GM10847 (cell line): ENCODE data around the gene ACTC1.

Experiments used
- POLR2A ChIP-seq: IDR thresholded peaks from 2 replicates; pipeline ENCODE4 v1.6.1; 2011; ENCODE audit not compliant: insufficient read length; ENCODE audit errors: extremely low read depth

The ACTC1 gene

DNA sequence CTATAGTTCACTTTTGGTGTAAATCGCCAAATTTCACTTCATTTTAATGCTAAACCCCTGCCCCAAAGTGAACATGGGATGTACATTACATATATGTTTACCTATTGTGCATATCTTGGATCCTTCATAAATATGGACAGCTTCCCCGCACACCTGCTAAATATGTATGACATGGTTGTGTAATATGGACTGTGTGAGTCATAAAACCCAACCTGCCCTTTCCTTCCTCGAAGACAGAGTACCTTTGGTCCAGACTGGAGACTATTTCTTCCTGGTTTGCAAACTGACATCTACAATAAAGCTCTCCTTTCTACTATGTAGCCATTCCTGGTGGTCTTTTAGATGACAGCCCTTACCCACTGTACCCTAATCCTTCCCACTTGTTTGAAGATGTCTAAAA is 12.4 kb downstream of the ACTC1 start:
- TF ChIP-seq POLR2A = no peak

DNA sequence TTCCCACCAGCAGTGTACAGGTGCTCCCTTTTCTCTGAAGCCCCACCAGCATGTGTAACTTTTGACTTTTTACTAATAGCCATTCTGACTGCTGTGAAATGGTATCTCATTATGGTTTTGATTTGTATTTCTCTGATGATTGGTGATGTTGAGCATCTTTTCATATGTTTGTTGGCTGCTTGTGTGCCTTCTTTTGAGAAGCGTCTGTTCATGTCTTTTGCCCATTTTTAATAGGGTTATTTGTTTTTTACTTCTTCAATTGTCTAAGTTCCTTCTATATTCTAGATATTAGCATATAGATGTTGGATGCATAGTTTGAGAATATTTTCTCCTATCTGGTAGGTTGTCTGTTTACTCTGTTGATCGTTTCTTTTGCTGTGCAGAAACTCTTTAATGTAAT is 14.6 kb downstream of the ACTC1 start:
- TF ChIP-seq POLR2A = no peak

DNA sequence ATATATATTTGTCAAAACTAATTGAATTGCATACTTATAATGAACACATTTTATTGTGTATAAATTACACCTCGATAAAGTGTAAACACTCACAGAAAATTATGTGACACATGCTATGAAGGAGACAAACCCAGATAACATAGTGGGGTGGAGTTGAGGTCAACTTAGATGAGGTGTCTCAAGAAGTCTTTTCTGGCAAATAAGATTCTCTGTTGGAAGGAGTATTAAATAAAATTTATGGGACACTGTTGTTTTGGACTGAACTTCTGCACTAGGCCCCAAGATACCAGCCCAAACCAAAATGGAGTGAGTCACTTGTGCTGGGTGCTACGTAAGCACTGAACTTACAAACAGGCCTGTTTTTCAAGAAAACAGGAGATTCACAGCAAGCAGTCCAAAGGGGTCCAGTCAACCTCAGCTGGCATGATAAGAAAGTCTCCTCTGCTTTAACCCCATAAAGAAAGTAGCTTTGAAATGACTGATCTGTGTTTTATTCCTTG is 18.7 kb downstream of the ACTC1 start:
- no peak for TF ChIP-seq POLR2A

DNA sequence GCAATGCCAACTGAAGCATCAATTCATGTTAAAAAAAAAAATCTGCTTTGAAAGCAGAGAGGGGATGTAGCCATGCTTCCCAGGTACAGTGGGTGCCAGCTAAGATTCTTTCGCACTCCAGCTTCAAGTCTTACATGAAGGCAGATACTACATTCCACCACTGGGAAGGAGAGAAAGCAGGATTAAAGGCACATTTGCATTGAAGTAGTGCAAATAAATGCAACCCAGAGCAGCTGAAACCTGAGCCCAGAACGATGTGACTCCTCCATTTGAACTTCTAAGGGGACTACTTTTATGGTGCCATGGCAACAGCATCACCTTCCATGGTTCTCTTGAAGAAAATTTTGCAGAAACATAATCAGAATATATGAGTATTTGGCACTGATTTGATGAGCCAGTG is 21.4 kb downstream of the ACTC1 start:
- no peak for TF ChIP-seq POLR2A

DNA sequence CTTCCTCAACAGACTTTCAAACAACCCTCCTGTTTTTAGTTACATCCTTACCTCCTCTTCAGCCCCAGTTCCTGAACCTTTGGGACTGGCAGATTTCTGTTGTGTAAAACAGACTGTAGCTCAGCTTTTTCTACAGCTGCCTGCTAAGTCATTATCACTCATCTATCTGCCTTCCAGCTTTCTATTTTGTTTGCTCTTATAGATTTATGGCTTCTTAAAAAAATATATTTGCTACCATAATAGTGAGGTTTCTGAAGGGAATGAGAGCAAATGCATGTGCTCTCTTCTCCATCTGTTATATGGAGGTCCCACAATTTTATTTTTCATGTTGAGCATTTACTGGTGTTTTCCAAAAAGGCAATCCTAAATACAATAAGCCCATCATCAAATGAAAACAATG is 22.3 kb downstream of the ACTC1 start:
- no peak for TF ChIP-seq POLR2A

DNA sequence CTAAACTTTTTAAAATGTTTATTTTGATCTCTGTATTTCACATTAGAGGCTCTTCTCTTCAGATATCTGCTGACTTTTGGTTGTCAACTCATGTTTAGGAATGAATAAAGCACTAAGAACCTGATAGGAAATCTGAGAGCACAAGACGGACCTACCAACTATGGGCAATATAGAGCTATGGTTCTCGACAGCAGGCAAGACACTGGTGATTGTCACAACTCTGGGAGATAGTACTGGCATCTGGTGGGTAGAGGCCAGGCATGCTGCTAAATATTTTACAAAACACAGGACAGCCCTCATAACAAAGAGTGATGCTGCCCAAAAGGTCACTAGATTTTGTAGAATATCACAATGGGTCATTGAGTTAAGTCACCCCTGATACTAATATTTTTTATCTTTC is 23.0 kb downstream of the ACTC1 start:
- no peak for TF ChIP-seq POLR2A

DNA sequence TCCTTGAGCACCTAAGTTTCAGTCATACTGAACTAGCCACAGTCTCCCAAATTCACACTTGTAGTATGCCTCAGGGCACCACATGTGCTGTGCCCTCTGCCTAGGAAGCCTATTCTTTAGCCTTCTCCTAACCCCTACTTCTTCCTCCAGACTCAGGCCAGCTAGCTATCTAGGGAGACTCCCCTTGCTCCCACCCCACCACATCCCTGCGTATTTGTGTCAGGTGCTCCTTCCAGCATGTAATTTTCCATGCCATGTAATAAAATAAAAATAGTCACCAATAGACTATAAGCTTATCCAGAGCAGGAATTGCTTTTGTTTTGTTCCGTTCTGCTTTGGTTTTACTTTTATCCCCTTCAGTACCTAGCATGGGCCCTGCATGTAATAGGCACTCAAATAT is 25.6 kb downstream of the ACTC1 start:
- TF ChIP-seq POLR2A = no peak

DNA sequence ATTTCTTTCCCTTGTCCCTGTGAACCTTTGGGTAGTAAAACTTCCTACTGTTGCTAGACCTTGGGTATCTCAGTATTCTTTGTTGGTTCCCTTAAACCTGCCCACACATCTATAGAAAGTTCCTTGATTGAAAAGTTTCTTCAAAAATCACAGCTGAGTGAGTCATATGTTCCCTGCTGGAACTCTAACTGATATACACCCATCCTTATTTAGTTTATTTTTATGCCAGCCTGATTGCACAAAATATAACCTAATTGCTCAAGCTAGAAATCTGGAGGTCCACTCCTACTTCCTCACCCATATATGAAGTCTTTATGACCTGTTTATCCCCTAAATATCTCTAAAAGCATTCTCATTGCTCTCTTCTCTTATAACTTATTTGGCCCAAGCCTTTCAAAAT is 26.8 kb downstream of the ACTC1 start:
- no peak for TF ChIP-seq POLR2A

DNA sequence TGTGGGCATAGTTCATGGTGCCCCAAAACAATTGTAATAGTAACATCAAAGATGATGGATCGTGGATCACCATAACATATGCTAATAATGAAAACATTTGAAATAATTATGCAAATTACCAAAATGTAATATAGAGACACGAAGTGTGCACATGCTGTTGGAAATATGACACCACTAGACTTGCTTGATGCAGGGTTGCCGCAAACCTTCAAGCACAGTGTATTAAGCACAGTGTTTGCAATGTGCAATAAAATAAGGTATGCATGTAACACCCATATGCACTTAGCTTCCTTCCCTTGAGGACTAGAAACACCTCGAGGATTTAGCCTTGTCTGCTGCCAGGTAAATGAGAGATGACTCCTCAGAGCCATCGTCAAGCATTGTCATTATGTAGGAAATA is 29.6 kb downstream of the ACTC1 start:
- TF ChIP-seq POLR2A = no peak

DNA sequence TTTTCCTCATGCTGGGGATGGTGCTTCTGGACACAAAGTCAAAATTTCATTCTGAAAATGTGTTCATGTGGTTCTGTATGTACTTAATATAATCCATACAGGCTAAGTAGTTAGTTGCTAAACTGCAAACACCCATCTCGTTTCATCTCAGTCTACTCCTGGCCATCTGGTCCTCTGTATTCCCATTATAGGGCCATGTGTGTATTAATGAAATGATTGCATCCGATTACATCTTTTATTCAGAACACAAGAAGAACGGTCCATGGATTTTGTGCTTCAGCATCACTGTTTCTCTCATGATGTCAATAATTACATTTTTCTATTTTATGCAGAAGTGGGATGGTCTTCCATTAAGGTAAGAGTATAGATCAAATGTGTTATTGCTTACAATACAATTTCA is 34.4 kb downstream of the ACTC1 start:
- no peak for TF ChIP-seq POLR2A

DNA sequence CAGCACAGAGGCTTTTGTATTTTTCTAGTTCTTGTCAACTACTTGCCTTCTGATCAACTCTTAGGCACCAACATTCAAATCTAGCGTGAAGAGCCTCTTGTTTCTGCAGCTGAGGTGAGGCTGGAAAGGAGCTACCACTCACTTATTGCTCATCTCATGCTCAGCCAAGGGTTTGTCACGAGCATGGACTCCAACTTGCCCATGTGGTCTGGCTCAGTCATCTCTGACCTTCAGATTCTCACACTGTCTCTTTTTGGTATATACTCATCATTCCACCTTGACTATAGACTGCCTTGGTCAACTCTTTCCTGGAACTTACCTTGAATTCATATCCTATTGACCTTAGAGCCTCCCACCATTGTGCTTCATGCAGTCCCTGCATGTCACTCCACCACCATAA is 35.4 kb downstream of the ACTC1 start:
- no peak for TF ChIP-seq POLR2A

DNA sequence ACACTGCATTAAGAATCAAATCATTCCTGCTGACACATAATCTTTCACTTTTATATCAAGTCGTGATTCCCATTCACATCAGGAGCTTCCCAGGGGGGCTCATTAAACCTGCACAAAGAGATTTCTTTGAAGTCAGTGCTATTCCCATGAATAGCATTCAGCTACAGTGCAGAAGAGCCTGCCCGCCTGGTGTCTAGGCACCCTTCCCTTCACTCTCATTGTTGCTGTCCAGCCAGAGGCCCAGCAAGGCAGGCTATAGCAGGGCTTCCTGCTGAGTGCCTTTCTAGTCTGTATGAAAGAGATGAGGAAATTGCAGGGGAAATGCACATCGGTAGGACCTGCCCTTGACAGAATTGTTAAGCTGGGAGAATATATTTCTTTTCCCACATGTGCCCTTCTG is 36.0 kb downstream of the ACTC1 start:
- no peak for TF ChIP-seq POLR2A

DNA sequence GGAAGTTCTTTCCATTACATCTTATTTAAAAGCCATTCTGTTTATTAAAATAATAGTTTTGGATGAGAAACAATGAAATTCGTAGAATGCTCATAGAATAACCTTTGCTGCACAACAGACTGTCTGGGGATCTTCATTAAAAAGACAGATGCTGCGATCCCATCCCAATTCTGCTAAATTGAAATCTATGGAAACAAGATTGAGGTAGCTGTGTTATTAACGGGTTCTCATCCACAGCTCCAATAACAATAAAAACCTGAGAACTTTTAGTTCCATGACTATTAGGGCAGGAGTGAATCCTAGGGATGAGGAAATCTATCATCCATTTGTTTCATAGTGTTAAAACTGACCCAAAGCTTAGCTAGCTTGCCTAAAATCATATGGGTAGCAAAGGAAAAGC is 38.1 kb downstream of the ACTC1 start:
- no peak for TF ChIP-seq POLR2A

DNA sequence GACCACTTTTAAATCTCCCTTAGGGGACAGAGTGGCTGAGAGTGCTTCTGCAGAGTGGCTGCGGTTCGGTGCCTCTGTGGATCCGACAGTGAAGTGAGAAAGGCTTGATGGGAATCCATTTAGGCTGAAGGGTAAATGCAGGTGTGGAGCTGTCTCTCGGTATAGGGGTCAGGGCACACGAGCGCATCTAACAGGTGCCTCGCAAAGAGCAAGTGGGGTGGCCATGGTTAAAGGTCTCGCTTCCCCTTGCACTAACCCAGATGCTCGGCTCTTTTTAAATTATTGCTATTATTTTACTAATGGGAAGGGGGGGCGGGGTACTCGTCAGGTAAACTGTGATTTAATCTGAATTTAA is 40.0 kb downstream of the ACTC1 start:
- TF ChIP-seq POLR2A = no peak

DNA sequence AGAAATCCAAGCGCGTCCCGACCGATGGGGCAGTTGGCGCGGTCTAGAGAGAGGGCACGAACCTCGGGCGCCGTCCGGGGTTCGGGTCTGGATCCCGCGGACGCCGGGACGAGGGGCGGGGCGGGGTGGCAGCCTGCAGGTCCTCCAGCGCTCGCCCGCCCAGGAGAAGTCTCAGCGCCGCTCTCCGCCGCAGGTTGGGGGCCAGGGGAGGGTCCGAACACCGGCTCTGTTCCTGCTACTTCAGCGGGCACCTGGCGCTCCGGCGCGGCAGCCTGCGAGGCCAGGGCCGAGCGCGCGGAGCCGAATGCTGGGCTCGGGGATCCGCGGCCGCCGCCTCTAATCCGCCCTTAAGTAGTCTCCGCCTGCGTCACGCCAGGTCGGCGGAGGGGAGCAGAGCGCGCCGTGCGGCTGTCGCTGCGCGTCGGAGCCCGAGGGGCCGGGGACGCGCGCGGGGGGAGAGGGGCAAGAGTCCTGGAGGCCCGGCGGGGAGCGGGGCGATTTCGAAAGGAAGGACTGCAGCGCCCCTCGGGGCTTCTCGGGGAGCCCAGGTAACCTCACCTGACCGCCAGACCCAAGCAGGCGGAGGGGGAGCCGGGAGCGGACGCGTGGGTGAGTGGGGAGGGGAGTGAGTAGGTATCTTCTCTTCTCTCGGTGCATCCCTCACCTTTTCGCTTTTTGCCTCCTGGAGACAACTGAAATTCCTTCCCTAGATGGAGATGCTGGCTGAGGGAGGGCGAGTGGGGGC is 40.5 kb downstream of the ACTC1 start, which contains the start of gene GJD2:
Gene GJD2 (minus strand): TSS at position 325 of the 745 bp plus-strand sequence. CDS start 510 bp downstream, outside the sequence.
- TF ChIP-seq POLR2A = no peak

DNA sequence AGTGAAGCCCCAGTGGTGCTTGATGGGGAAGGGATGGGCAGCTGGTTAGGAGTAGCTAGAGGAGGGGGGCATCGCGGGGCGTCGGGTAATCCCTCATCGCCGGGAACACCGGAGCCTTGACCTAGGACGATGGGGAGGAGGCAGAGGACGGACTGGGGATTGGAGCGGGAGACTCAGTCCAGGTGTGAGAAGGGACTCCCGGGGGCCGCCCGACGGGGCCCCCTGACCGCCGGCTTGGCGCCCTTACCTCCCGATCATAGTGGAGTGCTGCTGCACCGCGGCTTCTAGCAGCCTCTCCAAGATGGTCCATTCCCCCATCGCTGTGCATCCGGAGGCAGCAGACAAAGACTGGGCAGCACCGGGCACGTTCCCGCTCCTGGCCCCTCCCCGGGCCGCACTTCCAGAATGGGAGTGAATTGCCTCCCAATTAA is 41.2 kb downstream of the ACTC1 start:
- no peak for TF ChIP-seq POLR2A

DNA sequence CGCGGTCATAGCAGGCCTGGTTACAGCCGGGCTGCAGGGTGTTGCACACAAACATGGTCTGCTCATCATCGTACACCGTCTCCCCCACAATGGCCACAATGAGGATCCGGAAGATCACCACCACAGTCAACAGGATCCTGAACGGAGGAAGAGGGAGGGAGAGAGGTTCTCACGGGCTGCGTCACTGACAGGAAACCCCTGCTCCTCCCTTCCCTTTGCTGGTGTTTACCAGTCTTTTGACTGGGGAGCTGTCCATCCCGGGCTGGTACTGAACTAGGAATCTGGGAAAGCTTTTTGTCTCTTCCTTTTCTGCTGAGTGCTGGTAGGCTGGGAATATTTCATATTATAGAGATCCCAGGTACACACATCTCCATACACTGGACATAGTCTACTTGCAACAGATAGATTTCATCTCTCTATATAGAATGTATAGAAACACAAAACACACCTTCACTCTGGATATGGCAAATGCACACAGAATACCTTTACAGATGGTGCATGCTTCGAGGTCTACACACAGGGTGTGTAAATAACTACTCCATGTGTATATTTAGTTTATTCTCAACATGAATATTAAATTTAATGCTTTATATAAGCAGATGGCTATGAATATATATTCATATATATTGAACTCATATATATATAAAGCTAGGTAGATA is 42.0 kb downstream of the ACTC1 start:
- TF ChIP-seq POLR2A = no peak

DNA sequence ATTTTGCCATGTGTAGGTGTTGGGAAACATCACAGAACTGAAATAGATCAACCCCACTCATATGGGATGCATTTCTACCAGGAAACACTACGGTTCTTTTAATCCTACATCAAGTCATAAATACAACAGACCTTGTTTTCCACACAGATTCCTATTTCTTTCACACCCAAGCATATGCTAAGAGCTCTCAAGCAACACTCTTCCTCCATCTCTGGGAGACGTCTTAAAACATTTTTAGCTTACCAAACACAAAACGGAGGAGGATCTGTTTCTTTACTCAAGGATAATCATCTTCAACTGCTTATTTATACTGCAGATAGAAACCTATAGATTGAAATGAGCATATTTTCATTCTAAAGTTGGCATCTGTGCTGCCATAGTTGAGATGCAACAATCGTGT is 45.7 kb downstream of the ACTC1 start:
- TF ChIP-seq POLR2A = no peak
